BJ (cell line): ENCODE results near the gene ANKRD12. TPM values are rescaled to one million over a fixed set of nuclear protein-coding genes. Genes with fewer than 3 reads are reported as not detected.

Experiments used
- CTCF ChIA-PET: fragments of 350-600 bp; formaldehyde crosslinking; extraction: SDS; loops from one replicate; lab custom pipeline; 2021; ENCODE audit warnings: antibody characterized with exemption, inconsistent platforms; lab: Yijun Ruan, JAX
- POLR2A ChIA-PET: fragments of 300-600 bp; sonication (Branson Sonifier 250); formaldehyde crosslinking; extraction: SDS; loops from one replicate; lab custom pipeline; 2021; ENCODE audit warnings: antibody characterized with exemption; lab: Charles Lee
- DNase-seq: peaks from one replicate; pipeline ENCODE4 v3.0.0-alpha.2; 2011; ENCODE audit warnings: low read depth
- H3K27me3 ChIP-seq: 2 replicates; pipeline ENCODE4 v1.6.0; 2011; ENCODE audit warnings: low read length; ENCODE audit not compliant: control insufficient read depth, insufficient read depth
- H3K36me3 ChIP-seq: 2 replicates; pipeline ENCODE4 v1.5.1; 2011; ENCODE audit warnings: low read length; ENCODE audit not compliant: control insufficient read depth, insufficient read depth
- H3K4me3 ChIP-seq: 2 replicates; pipeline ENCODE4 v1.5.1; 2011; ENCODE audit warnings: low read depth, mild to moderate bottlenecking, control low read depth, low read length
- polyA plus RNA-seq: library from polyadenylated mRNA; depleted of rRNA; stranded (reverse); fragments of >200 nt; gene quantifications from 2 replicates; pipeline ENCODE4 v1.2.3, GENCODE V29; 2011
- TF ChIP-seq, protein P1 (sequence below): IDR thresholded peaks from 2 replicates; pipeline ENCODE4 v1.5.1; 2011; ENCODE audit warnings: low read depth, mild to moderate bottlenecking, control low read depth, inconsistent platforms, low read length, moderate library complexity; ENCODE audit not compliant: insufficient read depth

The ANKRD12 gene
- polyA plus RNA-seq, 1 experiment: 3.0 TPM

DNA sequence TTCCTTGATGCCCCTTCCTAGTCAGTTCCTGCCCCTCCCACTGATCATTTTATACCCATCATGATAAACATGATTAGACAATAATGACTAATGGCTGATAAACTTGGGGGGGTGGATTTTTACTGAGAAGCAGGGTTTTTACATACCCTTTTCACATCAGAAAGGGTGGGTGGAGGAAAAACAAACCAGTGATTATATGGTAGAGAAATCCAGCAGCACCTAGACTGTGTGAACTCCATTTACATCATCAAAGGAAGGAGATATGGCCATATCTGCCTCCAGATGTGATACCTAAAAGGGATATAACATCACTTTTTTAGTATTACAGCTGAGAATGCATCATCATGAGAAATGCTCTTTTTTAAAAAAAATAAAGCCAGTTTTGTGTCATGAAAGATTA, 89.9 kb downstream of the ANKRD12 start:
- H3K27me3 ChIP-seq: no peaks in the 10 kb centered on the region
- ChIA-PET CTCF (no interaction called here), POLR2A (no interaction called here)
- TF ChIP-seq, protein P1, sequence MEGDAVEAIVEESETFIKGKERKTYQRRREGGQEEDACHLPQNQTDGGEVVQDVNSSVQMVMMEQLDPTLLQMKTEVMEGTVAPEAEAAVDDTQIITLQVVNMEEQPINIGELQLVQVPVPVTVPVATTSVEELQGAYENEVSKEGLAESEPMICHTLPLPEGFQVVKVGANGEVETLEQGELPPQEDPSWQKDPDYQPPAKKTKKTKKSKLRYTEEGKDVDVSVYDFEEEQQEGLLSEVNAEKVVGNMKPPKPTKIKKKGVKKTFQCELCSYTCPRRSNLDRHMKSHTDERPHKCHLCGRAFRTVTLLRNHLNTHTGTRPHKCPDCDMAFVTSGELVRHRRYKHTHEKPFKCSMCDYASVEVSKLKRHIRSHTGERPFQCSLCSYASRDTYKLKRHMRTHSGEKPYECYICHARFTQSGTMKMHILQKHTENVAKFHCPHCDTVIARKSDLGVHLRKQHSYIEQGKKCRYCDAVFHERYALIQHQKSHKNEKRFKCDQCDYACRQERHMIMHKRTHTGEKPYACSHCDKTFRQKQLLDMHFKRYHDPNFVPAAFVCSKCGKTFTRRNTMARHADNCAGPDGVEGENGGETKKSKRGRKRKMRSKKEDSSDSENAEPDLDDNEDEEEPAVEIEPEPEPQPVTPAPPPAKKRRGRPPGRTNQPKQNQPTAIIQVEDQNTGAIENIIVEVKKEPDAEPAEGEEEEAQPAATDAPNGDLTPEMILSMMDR: no peak
- peaks cover 3% of the 10 kb centered on the region; the same call in 1 of the 2 replicates for H3K36me3 ChIP-seq
- no peak overlapping the region for H3K4me3 ChIP-seq
- no peak for DNase-seq

DNA sequence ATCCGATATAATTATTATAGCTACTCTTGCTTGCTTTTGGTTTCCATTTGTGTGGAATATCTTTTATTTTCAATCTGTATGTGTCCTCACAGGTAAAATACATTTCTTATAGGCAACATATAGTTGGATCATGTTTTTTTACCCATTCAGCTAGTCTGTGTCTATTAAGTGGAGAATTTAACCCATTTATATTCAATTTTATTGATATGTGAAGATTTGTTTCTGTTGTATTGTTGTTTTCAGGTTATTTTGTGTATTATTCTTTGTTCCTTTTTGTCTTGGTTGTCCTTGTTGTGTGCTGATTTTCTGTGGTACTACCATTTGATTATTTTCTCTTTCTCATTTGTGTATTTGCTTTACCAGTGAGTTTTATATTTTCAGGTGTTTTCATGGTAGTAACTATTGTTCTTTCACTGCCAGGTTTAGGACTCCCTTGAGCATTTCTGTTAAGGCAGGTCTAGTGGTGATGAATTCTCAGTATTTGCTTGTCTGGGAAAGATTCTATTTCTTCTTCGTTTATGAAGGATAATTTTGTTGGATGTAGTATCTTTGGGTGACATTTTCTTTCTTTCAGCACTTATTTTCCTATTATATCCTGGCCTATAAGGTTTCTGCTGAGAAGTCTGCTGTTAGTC, 95.4 kb downstream of the ANKRD12 start:
- Histone ChIP-seq H3K4me3 (no peak overlapping the region), H3K36me3 (peaks cover 4% of the 10 kb centered on the region), H3K27me3 (no peaks in the 10 kb centered on the region)
- DNase-seq: no peak
- POLR2A ChIA-PET: no interaction called here
- CTCF ChIA-PET: no interaction called here
- TF ChIP-seq, protein P1: no peak

DNA sequence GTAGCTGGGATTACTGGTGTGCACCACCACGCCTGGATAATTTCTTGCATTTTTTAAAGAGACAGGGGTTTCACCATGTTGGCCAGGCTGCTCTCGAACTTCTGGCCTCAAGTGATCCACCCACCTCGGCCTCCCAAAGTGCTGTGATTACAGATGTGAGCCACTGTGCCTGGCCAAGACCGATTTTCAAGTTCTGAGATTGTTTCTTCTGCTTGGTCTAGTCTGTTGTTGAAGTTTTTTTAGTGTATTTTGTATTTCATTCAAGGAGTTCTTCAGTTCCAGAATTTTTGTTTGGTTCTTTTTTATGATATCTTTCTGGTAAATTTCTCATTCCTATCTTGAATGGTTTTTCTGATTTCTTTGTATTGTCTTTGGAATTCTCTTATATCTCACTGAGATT, 96.4 kb downstream of the ANKRD12 start:
- CTCF ChIA-PET: no interaction called here
- TF ChIP-seq, protein P1: no peak

DNA sequence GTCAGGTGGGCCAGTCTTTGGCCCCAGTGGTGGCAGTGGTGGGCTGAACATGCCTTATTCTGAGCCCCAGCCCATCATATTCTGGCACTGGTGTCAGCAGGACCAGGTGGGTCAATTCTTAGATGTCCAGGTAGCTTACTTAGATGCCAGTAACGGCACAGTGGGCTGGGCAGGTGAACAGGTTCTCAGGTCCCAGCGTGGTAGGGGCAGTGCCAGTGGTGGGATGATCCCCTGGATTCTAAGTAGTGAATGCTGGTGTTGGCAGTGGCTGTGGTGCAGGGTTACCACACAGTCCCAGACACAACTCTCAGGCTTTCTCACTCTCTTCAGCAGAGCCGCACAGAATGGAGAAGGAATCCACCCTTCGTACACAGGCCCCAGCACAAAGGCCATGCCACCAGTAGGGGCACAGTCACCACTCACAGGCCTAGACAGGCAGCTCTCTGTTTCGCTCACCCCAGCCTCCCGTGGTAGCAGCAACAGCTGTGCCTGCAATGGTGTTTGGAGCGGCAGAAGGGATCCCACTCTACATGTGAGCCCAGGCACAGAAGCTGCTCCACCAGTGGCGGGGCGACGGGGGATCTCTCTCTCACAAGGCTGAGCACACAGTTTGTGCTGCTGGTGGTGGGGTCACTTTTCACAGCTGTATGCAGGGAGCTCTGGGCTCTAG, 97.3 kb downstream of the ANKRD12 start:
- POLR2A ChIA-PET: no interaction called here
- TF ChIP-seq, protein P1: no peak
- no peak for DNase-seq
- H3K36me3 ChIP-seq: peaks cover 4% of the 10 kb centered on the region
- CTCF ChIA-PET: no interaction called here
- no peak overlapping the region for H3K4me3 ChIP-seq
- H3K27me3 ChIP-seq: no peaks in the 10 kb centered on the region

More for the DNA sequence above, 96.4 kb downstream of the ANKRD12 start:
- H3K36me3 ChIP-seq: peaks cover 4% of the 10 kb centered on the region
- DNase-seq: no peak
- no peaks in the 10 kb centered on the region for H3K27me3 ChIP-seq
- H3K4me3 ChIP-seq: no peak overlapping the region
- POLR2A ChIA-PET: no interaction called here

DNA sequence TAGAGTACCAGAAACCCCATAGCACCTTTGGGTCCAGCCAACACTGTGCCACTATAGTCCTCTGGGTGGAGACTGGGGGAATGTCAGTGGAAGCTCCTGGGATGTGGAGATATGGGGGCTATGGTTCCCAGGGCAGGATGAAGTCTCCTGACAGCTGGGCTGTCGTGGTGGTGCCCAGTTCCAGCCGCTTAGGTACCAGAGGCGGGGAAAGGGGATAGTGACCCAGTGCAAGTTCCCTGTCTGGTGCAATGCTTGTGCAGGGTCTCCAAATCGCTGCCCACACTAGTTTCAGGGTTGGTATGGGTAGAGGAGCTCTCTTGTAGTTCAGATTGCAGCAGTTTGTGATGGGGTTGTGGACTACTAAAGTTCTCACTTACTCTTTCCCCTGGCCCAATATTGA, 97.9 kb downstream of the ANKRD12 start:
- TF ChIP-seq, protein P1: no peak
- Histone ChIP-seq H3K27me3 (no peaks in the 10 kb centered on the region), H3K4me3 (no peak overlapping the region), H3K36me3 (peaks cover 4% of the 10 kb centered on the region)
- ChIA-PET CTCF (interaction anchor here (0.9 kb wide), 1 partner anchor 16 kb away, joined by 3 read pairs; no protein-coding TSS in a partner anchor), POLR2A (no interaction called here)
- DNase-seq: no peak
